ENCODE data around the gene MDM2.

MDM2 gene

DNA sequence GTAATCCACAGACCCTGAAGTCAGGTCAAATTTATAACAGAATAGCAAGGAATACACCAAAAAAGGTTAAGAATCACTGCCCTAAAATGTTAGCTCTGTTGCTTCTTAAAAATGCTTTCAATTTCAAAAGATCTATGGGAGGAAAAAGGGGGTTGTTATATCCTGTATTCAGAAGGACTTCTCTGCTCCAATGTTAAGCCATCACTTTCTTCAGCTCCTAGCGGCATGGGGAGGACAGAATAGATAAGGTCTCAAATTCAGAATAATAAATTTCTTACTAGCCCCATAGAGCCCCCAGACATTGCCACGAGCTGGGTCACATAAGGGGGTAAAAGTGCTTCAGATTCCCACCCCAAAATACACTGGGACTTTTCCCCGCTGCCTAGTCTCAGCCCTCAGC, 75.2 kb downstream of the MDM2 start:
- DNase-seq (ENCODE audit: low read depth, low spot score), result no peak
- Histone ChIP-seq H3K9me3 (ENCODE audit: low read depth, low read length) (no peaks in the 10 kb centered on the region), H3K4me3 (no peak overlapping the region), H3K9ac (ENCODE audit: insufficient read length) (no peak overlapping the region), H3K36me3 (ENCODE audit: insufficient read depth, low read length) (no peaks in the 10 kb centered on the region), H3K27ac (no peak overlapping the region)
- TF ChIP-seq EZH2 (IDR thresholded peaks at IDR 0.05) (no peak), POLR2AphosphoS5 (IDR thresholded peaks at IDR 0.05; ENCODE audit: borderline replicate concordance, low read depth, low read length) (no peak), FOXP2 (optimal IDR thresholded peaks at IDR 0.05; ENCODE audit: control extremely low read depth, extremely low read length, insufficient read depth) (no peak)

DNA sequence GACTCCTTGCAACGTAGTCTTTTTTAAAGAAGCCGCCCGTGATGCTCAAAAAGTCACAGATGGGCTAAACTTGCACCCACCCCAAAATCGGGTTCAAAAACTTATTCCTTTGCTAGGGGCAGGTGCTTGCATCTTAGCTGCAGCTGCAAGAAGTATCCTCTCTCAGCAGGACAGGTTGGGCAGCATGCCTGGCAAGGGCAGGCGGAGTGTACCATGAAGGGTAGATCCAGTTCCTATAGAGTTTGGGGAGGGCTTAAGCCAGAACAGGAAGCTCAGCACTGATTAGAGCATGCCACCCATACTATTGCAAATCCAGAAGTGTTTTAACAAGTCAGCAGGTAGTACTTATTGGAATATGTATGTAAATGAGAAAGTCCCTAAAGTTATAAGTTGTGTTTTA, 76.3 kb downstream of the MDM2 start:
- no peak overlapping the region for H3K27ac ChIP-seq

GRCh38 chr12:68885381-68885780, 77.4 kb downstream of the MDM2 start:
- no peak overlapping the region for H3K9ac ChIP-seq (ENCODE audit: insufficient read length)
- H3K9me3 ChIP-seq (ENCODE audit: low read depth, low read length), result no peaks in the 10 kb centered on the region
- TF ChIP-seq POLR2AphosphoS5 (IDR thresholded peaks at IDR 0.05; ENCODE audit: borderline replicate concordance, low read depth, low read length) (no peak), EZH2 (IDR thresholded peaks at IDR 0.05) (no peak), FOXP2 (optimal IDR thresholded peaks at IDR 0.05; ENCODE audit: control extremely low read depth, extremely low read length, insufficient read depth) (no peak)
- no peaks in the 10 kb centered on the region for H3K36me3 ChIP-seq (ENCODE audit: insufficient read depth, low read length)
- no peak overlapping the region for H3K4me3 ChIP-seq
- H3K27ac ChIP-seq, result no peak overlapping the region
- DNase-seq (ENCODE audit: low read depth, low spot score), result no peak

More for the DNA sequence above, 76.3 kb downstream of the MDM2 start:
- H3K9me3 ChIP-seq (ENCODE audit: low read depth, low read length), result no peaks in the 10 kb centered on the region
- no peak for TF ChIP-seq EZH2 (IDR thresholded peaks at IDR 0.05)
- TF ChIP-seq POLR2AphosphoS5 (IDR thresholded peaks at IDR 0.05; ENCODE audit: borderline replicate concordance, low read depth, low read length), result no peak
- TF ChIP-seq FOXP2 (optimal IDR thresholded peaks at IDR 0.05; ENCODE audit: control extremely low read depth, extremely low read length, insufficient read depth), result no peak
- H3K36me3 ChIP-seq (ENCODE audit: insufficient read depth, low read length), result no peaks in the 10 kb centered on the region
- no peak overlapping the region for H3K4me3 ChIP-seq
- no peak overlapping the region for H3K9ac ChIP-seq (ENCODE audit: insufficient read length)
- no peak for DNase-seq (ENCODE audit: low read depth, low spot score)

DNA sequence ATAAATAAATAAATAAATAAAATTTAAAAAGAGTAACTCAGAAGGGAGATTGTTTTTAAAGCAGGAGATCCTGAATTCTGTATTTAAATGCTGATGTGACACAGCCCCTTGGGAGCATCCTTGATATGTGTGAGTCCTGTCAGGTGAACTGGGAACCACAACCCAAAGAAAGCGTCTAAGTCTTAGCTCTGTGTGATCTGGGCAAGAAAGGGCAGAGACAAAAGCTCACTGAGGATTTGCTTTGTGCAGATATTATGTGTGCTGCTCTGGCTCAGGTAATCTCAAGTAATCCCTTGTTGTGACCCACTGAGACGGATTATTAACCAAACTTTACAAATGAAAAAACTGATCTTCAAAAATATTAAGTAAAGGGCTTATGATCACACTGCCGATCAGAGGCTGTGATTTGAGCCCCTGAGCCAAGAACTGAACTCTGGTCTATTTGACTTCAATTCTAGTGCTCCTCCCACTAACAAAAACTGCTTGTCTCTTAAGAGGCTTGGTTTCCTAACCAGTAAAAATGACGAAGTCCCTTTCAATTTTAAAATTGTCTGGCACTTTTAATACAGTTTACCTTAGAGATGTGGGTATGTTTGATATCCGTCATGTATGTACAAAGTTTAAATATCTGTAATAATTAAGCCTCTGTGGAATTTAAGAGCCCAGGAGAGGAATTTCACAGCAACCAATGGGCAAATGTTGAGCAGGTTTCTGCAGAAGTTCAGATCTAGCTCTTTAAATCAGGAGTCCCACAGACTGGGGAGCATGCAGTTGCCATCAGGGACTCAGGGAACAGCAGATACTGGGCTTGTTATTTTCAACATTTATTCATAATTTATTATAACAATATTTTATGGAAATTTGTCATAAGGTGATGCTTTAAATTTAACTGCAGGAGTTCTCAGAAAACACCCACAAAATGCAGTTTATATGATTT, 78.9 kb downstream of the MDM2 start:
- H3K9ac ChIP-seq (ENCODE audit: insufficient read length), result no peak overlapping the region
- no peaks in the 10 kb centered on the region for H3K9me3 ChIP-seq (ENCODE audit: low read depth, low read length)
- H3K4me3 ChIP-seq, result no peak overlapping the region
- TF ChIP-seq EZH2 (IDR thresholded peaks at IDR 0.05) (no peak), POLR2AphosphoS5 (IDR thresholded peaks at IDR 0.05; ENCODE audit: borderline replicate concordance, low read depth, low read length) (no peak), FOXP2 (optimal IDR thresholded peaks at IDR 0.05; ENCODE audit: control extremely low read depth, extremely low read length, insufficient read depth) (no peak)
- H3K36me3 ChIP-seq (ENCODE audit: insufficient read depth, low read length), result no peaks in the 10 kb centered on the region
- DNase-seq (ENCODE audit: low read depth, low spot score), result no peak
- H3K27ac ChIP-seq, result no peak overlapping the region

DNA sequence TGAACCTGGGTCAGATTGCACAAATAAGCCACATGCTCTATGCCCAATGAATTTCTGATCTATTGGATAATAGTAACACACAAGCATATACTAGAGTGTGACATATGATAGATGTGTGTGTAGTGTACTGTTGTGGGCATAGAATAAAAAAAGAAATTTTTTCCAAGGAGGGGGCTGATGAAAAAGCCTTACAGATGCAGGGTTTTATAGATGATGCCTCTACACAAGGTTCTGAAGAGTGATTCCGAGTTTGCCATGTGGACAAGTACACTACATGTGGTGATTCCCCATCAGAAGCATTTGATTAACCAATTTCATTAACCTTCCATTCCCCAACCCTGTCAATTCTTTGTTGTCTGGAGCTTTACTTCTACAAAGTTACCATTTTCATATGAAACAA, 79.7 kb downstream of the MDM2 start:
- no peak overlapping the region for H3K27ac ChIP-seq
- H3K9ac ChIP-seq (ENCODE audit: insufficient read length), result no peak overlapping the region
- TF ChIP-seq EZH2 (IDR thresholded peaks at IDR 0.05) (no peak), FOXP2 (optimal IDR thresholded peaks at IDR 0.05; ENCODE audit: control extremely low read depth, extremely low read length, insufficient read depth) (no peak), POLR2AphosphoS5 (IDR thresholded peaks at IDR 0.05; ENCODE audit: borderline replicate concordance, low read depth, low read length) (no peak)
- no peak overlapping the region for H3K4me3 ChIP-seq
- H3K36me3 ChIP-seq (ENCODE audit: insufficient read depth, low read length), result no peaks in the 10 kb centered on the region
- H3K9me3 ChIP-seq (ENCODE audit: low read depth, low read length), result no peaks in the 10 kb centered on the region
- no peak for DNase-seq (ENCODE audit: low read depth, low spot score)

- no peaks in the 10 kb centered on the region for H3K36me3 ChIP-seq (ENCODE audit: insufficient read depth, low read length)
- DNase-seq (ENCODE audit: low read depth, low spot score), result no peak
- H3K4me3 ChIP-seq, result no peak overlapping the region
- TF ChIP-seq EZH2 (IDR thresholded peaks at IDR 0.05) (no peak), FOXP2 (optimal IDR thresholded peaks at IDR 0.05; ENCODE audit: control extremely low read depth, extremely low read length, insufficient read depth) (no peak), POLR2AphosphoS5 (IDR thresholded peaks at IDR 0.05; ENCODE audit: borderline replicate concordance, low read depth, low read length) (no peak)
- H3K27ac ChIP-seq, result no peak overlapping the region
- H3K9me3 ChIP-seq (ENCODE audit: low read depth, low read length), result no peaks in the 10 kb centered on the region
- no peak overlapping the region for H3K9ac ChIP-seq (ENCODE audit: insufficient read length)
Observed at GRCh38 chr12:68888243-68888642, 80.3 kb downstream of the MDM2 start.

GRCh38 chr12:68890701-68891113, 82.7 kb downstream of the MDM2 start:
- TF ChIP-seq FOXP2 (optimal IDR thresholded peaks at IDR 0.05; ENCODE audit: control extremely low read depth, extremely low read length, insufficient read depth) (no peak), POLR2AphosphoS5 (IDR thresholded peaks at IDR 0.05; ENCODE audit: borderline replicate concordance, low read depth, low read length) (no peak), EZH2 (IDR thresholded peaks at IDR 0.05) (no peak)
- Histone ChIP-seq H3K36me3 (ENCODE audit: insufficient read depth, low read length) (no peaks in the 10 kb centered on the region), H3K9ac (ENCODE audit: insufficient read length) (no peak overlapping the region), H3K27ac (no peak overlapping the region), H3K9me3 (ENCODE audit: low read depth, low read length) (no peaks in the 10 kb centered on the region), H3K4me3 (no peak overlapping the region)
- DNase-seq (ENCODE audit: low read depth, low spot score), result no peak

DNA sequence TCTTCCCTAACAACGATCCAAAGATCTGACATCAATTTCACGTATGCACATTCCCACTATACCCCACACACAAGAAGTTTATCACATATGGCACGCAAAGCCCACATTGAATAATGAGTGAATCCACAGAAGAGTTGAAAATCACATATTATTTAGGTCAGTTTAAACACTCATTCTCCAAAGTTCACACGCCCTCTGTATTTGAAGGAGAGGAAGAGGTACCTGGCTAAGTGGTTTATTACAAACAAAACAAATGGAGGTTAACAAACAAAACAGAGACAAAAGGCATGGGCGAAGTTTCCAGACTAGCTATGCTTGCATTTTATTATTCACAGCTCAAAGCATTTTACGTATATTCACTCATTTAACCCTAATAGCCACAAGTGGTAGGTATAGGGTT, 83.2 kb downstream of the MDM2 start:
- H3K4me3 ChIP-seq, result no peak overlapping the region
- H3K9ac ChIP-seq (ENCODE audit: insufficient read length), result no peak overlapping the region
- TF ChIP-seq FOXP2 (optimal IDR thresholded peaks at IDR 0.05; ENCODE audit: control extremely low read depth, extremely low read length, insufficient read depth), result no peak
- TF ChIP-seq POLR2AphosphoS5 (IDR thresholded peaks at IDR 0.05; ENCODE audit: borderline replicate concordance, low read depth, low read length), result no peak
- TF ChIP-seq EZH2 (IDR thresholded peaks at IDR 0.05), result no peak
- no peaks in the 10 kb centered on the region for H3K9me3 ChIP-seq (ENCODE audit: low read depth, low read length)
- DNase-seq (ENCODE audit: low read depth, low spot score), result no peak
- H3K27ac ChIP-seq, result no peak overlapping the region
- no peaks in the 10 kb centered on the region for H3K36me3 ChIP-seq (ENCODE audit: insufficient read depth, low read length)
